K562 (cell line): ENCODE results near the gene LRRC27. TPM values are rescaled to one million over a fixed set of nuclear protein-coding genes. Genes with fewer than 3 reads are reported as not detected.

ENCODE experiments used
- ATF6 ChIP-seq: sonication (generic); formaldehyde crosslinking; IDR thresholded peaks from 2 replicates; pipeline ENCODE4 v1.4.0; 2020; ENCODE audit warnings: mild to moderate bottlenecking, missing genetic modification reagents
- JUN ChIP-seq, 2 experiments: sonication (generic) in 1 of 2; formaldehyde crosslinking in 1 of 2; IDR thresholded peaks; 2 replicates each; pipeline versions ENCODE4 v1.6.1 to v1.8.0; 2012 to 2022; ENCODE audit warnings: borderline replicate concordance in 2 of 2, mild to moderate bottlenecking in 2 of 2, improper control_type of control experiment in 1 of 2, low read depth in 1 of 2, low read length in 1 of 2, missing genetic modification reagents in 1 of 2
- MNT ChIP-seq, 2 experiments: fragments of 450-650 bp; conservative IDR thresholded peaks; 2 replicates each; pipeline ENCODE4 v1.6.1; 2017; ENCODE audit warnings: mild to moderate bottlenecking in 2 of 2, moderate library complexity in 2 of 2
- SMARCC2 ChIP-seq: fragments of 450-650 bp; IDR thresholded peaks from 2 replicates; pipeline ENCODE4 v1.6.1; 2017; ENCODE audit warnings: antibody characterized with exemption, moderate library complexity, mild to moderate bottlenecking, low read depth
- TARDBP ChIP-seq: fragments of 450-650 bp; IDR thresholded peaks from 2 replicates; pipeline ENCODE4 v1.6.1; 2016
- ZNF134 ChIP-seq: fragments of 250-450 bp; sonication (Bioruptor Pico); conservative IDR thresholded peaks from 2 replicates; pipeline ENCODE4 v1.4.0; 2020
- polyA plus RNA-seq, 8 experiments: library from polyadenylated mRNA; depleted of rRNA in 4 of 8; stranded (reverse) in 5 of 8; unstranded in 3 of 8; fragments of >200 nt; fragmentation: Nextera tagmentation in 2 of 8; fragmentation: Illumina TruSeq in 1 of 8; extraction: Ambion mirVana in 2 of 8; extraction: Trizol in 1 of 8; gene quantifications; 2 replicates each; pipeline versions ENCODE4 v1.2.1 to v1.2.3, GENCODE V29; 2011 to 2014; ENCODE audit warnings: inconsistent platforms in 1 of 8, missing spikeins in 1 of 8
- total RNA-seq, 7 experiments: library from RNA; depleted of rRNA in 6 of 7; stranded (reverse); fragments of >200 nt in 6 of 7; fragmentation: Illumina TruSeq in 2 of 7; extraction: Trizol in 2 of 7; gene quantifications; 2 replicates each; pipeline versions ENCODE4 v1.2.1 to v1.2.3, GENCODE V29; 2011 to 2021; ENCODE audit warnings: low replicate concordance in 1 of 7
- TF ChIP-seq, protein P1 (sequence below): fragments of 450-650 bp; IDR thresholded peaks from 2 replicates; pipeline ENCODE4 v1.6.1; 2016; ENCODE audit warnings: mild to moderate bottlenecking, moderate library complexity

Gene LRRC27
- total and polyA plus RNA-seq, 9 of the 15 experiments (the other 6 are each of a cell fraction or from before 2014, with no cell fraction given): 0.10 to 2.7 (median 1.4) TPM

GRCh38 chr10:132393695-132394181 lies 61.7 kb downstream of the LRRC27 start (continued):
- TF ChIP-seq, protein P1, sequence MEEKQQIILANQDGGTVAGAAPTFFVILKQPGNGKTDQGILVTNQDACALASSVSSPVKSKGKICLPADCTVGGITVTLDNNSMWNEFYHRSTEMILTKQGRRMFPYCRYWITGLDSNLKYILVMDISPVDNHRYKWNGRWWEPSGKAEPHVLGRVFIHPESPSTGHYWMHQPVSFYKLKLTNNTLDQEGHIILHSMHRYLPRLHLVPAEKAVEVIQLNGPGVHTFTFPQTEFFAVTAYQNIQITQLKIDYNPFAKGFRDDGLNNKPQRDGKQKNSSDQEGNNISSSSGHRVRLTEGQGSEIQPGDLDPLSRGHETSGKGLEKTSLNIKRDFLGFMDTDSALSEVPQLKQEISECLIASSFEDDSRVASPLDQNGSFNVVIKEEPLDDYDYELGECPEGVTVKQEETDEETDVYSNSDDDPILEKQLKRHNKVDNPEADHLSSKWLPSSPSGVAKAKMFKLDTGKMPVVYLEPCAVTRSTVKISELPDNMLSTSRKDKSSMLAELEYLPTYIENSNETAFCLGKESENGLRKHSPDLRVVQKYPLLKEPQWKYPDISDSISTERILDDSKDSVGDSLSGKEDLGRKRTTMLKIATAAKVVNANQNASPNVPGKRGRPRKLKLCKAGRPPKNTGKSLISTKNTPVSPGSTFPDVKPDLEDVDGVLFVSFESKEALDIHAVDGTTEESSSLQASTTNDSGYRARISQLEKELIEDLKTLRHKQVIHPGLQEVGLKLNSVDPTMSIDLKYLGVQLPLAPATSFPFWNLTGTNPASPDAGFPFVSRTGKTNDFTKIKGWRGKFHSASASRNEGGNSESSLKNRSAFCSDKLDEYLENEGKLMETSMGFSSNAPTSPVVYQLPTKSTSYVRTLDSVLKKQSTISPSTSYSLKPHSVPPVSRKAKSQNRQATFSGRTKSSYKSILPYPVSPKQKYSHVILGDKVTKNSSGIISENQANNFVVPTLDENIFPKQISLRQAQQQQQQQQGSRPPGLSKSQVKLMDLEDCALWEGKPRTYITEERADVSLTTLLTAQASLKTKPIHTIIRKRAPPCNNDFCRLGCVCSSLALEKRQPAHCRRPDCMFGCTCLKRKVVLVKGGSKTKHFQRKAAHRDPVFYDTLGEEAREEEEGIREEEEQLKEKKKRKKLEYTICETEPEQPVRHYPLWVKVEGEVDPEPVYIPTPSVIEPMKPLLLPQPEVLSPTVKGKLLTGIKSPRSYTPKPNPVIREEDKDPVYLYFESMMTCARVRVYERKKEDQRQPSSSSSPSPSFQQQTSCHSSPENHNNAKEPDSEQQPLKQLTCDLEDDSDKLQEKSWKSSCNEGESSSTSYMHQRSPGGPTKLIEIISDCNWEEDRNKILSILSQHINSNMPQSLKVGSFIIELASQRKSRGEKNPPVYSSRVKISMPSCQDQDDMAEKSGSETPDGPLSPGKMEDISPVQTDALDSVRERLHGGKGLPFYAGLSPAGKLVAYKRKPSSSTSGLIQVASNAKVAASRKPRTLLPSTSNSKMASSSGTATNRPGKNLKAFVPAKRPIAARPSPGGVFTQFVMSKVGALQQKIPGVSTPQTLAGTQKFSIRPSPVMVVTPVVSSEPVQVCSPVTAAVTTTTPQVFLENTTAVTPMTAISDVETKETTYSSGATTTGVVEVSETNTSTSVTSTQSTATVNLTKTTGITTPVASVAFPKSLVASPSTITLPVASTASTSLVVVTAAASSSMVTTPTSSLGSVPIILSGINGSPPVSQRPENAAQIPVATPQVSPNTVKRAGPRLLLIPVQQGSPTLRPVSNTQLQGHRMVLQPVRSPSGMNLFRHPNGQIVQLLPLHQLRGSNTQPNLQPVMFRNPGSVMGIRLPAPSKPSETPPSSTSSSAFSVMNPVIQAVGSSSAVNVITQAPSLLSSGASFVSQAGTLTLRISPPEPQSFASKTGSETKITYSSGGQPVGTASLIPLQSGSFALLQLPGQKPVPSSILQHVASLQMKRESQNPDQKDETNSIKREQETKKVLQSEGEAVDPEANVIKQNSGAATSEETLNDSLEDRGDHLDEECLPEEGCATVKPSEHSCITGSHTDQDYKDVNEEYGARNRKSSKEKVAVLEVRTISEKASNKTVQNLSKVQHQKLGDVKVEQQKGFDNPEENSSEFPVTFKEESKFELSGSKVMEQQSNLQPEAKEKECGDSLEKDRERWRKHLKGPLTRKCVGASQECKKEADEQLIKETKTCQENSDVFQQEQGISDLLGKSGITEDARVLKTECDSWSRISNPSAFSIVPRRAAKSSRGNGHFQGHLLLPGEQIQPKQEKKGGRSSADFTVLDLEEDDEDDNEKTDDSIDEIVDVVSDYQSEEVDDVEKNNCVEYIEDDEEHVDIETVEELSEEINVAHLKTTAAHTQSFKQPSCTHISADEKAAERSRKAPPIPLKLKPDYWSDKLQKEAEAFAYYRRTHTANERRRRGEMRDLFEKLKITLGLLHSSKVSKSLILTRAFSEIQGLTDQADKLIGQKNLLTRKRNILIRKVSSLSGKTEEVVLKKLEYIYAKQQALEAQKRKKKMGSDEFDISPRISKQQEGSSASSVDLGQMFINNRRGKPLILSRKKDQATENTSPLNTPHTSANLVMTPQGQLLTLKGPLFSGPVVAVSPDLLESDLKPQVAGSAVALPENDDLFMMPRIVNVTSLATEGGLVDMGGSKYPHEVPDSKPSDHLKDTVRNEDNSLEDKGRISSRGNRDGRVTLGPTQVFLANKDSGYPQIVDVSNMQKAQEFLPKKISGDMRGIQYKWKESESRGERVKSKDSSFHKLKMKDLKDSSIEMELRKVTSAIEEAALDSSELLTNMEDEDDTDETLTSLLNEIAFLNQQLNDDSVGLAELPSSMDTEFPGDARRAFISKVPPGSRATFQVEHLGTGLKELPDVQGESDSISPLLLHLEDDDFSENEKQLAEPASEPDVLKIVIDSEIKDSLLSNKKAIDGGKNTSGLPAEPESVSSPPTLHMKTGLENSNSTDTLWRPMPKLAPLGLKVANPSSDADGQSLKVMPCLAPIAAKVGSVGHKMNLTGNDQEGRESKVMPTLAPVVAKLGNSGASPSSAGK: no peak
- TF ChIP-seq JUN (IDR thresholded peaks at IDR 0.05; ENCODE audit: borderline replicate concordance, low read depth, low read length): no peak
- TF ChIP-seq JUN (CRISPR knock-in tag; IDR thresholded peaks at IDR 0.05; ENCODE audit: borderline replicate concordance): no peak
- TF ChIP-seq ZNF134 (CRISPR knock-in tag): no peak
- TF ChIP-seq MNT (conservative IDR thresholded peaks at IDR 0.05): no peak
- no peak for TF ChIP-seq SMARCC2
- no peak for TF ChIP-seq ATF6 (CRISPR knock-in tag)
- TF ChIP-seq TARDBP: no peak
